ENCODE data around the gene CDX2. TPM values are rescaled to one million over a fixed set of nuclear protein-coding genes. Genes with fewer than 3 reads are reported as not detected.

The CDX2 gene
- total and polyA plus RNA-seq, 10 of the 15 experiments (the other 5 are each of a cell fraction or from before 2014, with no cell fraction given) = 0.15 TPM; not detected in 9

DNA sequence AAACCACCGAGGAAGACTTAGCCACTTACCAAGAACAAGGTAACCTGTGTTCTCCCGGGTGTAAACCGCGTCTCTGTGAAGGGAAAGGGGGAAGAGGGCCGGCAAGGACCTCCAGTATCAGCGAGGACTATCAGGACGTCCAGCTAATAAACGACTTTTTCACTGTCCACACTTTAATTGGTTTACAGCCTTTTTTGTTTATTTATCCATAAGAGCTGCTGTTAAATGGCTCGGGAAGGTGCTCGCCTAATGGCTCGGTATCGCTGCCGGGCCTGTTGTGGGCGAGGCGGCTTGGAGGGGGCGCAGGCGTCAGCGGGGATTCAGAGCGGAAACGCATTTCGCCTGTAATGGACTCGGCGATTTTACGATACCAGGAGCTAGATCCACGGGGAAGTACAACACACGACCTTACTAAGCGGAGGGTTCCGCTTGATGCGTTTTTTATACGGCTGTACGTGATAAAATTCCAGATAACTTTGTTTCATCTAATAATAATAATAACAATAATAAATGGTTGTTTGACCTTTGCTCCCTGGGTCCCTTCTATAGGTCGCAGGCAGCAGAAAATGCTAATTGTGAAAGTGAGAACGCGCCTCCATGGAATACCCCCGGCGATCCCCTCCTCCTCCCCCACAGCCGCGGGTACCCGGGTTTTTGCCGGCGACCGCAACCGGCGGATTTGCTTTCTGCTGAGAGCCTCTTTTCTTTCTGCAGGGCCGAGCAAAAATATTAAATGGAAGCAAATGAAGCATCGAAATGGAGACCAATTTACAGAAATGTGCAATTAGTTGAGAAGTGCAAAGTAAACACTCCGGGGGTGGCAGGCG lies 51.8 kb downstream of the CDX2 start (continued):
- TF ChIP-seq RAD21 (IDR thresholded peaks at IDR 0.05; ENCODE audit: insufficient read depth, low read depth, low read length) = no peak
- TF ChIP-seq E2F4 (IDR thresholded peaks at IDR 0.05; ENCODE audit: low read depth, low read length) = no peak
- no peak for TF ChIP-seq MYB (IDR thresholded peaks at IDR 0.05; ENCODE audit: borderline replicate concordance, low read depth, low read length)
- TF ChIP-seq, protein P1, sequence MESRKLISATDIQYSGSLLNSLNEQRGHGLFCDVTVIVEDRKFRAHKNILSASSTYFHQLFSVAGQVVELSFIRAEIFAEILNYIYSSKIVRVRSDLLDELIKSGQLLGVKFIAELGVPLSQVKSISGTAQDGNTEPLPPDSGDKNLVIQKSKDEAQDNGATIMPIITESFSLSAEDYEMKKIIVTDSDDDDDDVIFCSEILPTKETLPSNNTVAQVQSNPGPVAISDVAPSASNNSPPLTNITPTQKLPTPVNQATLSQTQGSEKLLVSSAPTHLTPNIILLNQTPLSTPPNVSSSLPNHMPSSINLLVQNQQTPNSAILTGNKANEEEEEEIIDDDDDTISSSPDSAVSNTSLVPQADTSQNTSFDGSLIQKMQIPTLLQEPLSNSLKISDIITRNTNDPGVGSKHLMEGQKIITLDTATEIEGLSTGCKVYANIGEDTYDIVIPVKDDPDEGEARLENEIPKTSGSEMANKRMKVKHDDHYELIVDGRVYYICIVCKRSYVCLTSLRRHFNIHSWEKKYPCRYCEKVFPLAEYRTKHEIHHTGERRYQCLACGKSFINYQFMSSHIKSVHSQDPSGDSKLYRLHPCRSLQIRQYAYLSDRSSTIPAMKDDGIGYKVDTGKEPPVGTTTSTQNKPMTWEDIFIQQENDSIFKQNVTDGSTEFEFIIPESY (IDR thresholded peaks at IDR 0.05) = no peak
- TF ChIP-seq ESRRA (IDR thresholded peaks at IDR 0.05; ENCODE audit: low read length) = no peak
- TF ChIP-seq POLR2A (IDR thresholded peaks at IDR 0.05; ENCODE audit: low read depth, low read length) = no peak
- peak; percentile 23; the same call in 1 of the 2 replicates for TF ChIP-seq IKZF1 (conservative IDR thresholded peaks at IDR 0.05)
- no peak for TF ChIP-seq STAT3 (IDR thresholded peaks at IDR 0.05; ENCODE audit: low read depth, low read length)
- no peak for TF ChIP-seq JUNB (IDR thresholded peaks at IDR 0.05)
- peak; percentile 19; the same call in 1 of the 2 replicates for TF ChIP-seq MTA2 (IDR thresholded peaks at IDR 0.05; ENCODE audit: low read depth)
- no peak for TF ChIP-seq HDAC6 (IDR thresholded peaks at IDR 0.05; ENCODE audit: unreplicated experiment)
- no peak for TF ChIP-seq TAF1 (IDR thresholded peaks at IDR 0.05; ENCODE audit: borderline replicate concordance, low read depth, low read length)
- TF ChIP-seq, protein P2, sequence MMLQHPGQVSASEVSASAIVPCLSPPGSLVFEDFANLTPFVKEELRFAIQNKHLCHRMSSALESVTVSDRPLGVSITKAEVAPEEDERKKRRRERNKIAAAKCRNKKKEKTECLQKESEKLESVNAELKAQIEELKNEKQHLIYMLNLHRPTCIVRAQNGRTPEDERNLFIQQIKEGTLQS (IDR thresholded peaks at IDR 0.05; ENCODE audit: borderline replicate concordance, extremely low read depth, low read depth, low read length) = no peak
- no peak for TF ChIP-seq SUZ12 (IDR thresholded peaks at IDR 0.05; ENCODE audit: unreplicated experiment)
- TF ChIP-seq NR2C2 (IDR thresholded peaks at IDR 0.05; ENCODE audit: borderline replicate concordance, control insufficient read depth, insufficient read length, low read depth) = no peak
- TF ChIP-seq, protein P3, sequence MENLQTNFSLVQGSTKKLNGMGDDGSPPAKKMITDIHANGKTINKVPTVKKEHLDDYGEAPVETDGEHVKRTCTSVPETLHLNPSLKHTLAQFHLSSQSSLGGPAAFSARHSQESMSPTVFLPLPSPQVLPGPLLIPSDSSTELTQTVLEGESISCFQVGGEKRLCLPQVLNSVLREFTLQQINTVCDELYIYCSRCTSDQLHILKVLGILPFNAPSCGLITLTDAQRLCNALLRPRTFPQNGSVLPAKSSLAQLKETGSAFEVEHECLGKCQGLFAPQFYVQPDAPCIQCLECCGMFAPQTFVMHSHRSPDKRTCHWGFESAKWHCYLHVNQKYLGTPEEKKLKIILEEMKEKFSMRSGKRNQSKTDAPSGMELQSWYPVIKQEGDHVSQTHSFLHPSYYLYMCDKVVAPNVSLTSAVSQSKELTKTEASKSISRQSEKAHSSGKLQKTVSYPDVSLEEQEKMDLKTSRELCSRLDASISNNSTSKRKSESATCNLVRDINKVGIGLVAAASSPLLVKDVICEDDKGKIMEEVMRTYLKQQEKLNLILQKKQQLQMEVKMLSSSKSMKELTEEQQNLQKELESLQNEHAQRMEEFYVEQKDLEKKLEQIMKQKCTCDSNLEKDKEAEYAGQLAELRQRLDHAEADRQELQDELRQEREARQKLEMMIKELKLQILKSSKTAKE (IDR thresholded peaks at IDR 0.05; ENCODE audit: low read depth, poor library complexity, severe bottlenecking) = no peak

All from GM12878 (cell line).